Stimulated activated CD4-positive, alpha-beta T cell treated with anti-CD3 and anti-CD28 coated beads, Interleukin-4, amount 100 ng/mL, for 4 hours (primary cell): ENCODE measurements around the gene SWI5.
"Not testable (repeated sequence)": the region's sequence is repeated elsewhere in the genome, so short reads cannot be mapped to it uniquely, and the experiment has no call there.

Source experiments
- DNase-seq, 2 experiments: peaks; one replicate each; pipeline ENCODE4 v3.0.0-alpha.2; 2020

Gene SWI5

GRCh38 chr9:128276008-128276573, at the start of gene SWI5:
SWI5 (plus strand) TSS chr9:128276276.
- peak; percentile 100 for DNase-seq

- DNase-seq = no peak
These were observed 49.7 kb upstream of the SWI5 start for GRCh38 chr9:128226412-128226801.

- not testable (repeated sequence) for DNase-seq
These were observed 45.2 kb upstream of the SWI5 start for GRCh38 chr9:128230897-128231296.

- DNase-seq = no peak
These were observed 44.2 kb upstream of the SWI5 start for GRCh38 chr9:128231638-128232527.

- no peak for DNase-seq
These were observed 43.3 kb upstream of the SWI5 start for GRCh38 chr9:128232528-128233428.

GRCh38 chr9:128233817-128234406, 42.2 kb upstream of the SWI5 start:
- no peak for DNase-seq

GRCh38 chr9:128242124-128242523, 34.0 kb upstream of the SWI5 start:
- no peak for DNase-seq

- DNase-seq = no peak
These were observed 33.3 kb upstream of the SWI5 start for GRCh38 chr9:128242828-128243214.

GRCh38 chr9:128243215-128244018, 32.7 kb upstream of the SWI5 start:
- no peak for DNase-seq

GRCh38 chr9:128244091-128244836, 31.8 kb upstream of the SWI5 start:
- no peak for DNase-seq

- no peak for DNase-seq
These were observed 31.2 kb upstream of the SWI5 start for GRCh38 chr9:128244837-128245231.

GRCh38 chr9:128245421-128246151, 30.5 kb upstream of the SWI5 start:
- no peak for DNase-seq

GRCh38 chr9:128246471-128246870, 29.6 kb upstream of the SWI5 start:
- DNase-seq = no peak

GRCh38 chr9:128247226-128247803, 28.8 kb upstream of the SWI5 start:
- DNase-seq = no peak

GRCh38 chr9:128249558-128249907, 26.5 kb upstream of the SWI5 start:
- DNase-seq = no peak

GRCh38 chr9:128249908-128250838, 25.9 kb upstream of the SWI5 start:
- peak; percentile 96 to 99 for DNase-seq

- no peak for DNase-seq
These were observed 25.0 kb upstream of the SWI5 start for GRCh38 chr9:128250839-128251731.

GRCh38 chr9:128251732-128252100, 24.4 kb upstream of the SWI5 start:
- DNase-seq = no peak
